Peyer's patch (tissue), 4 donors: ENCODE results near the gene CTSZ.

Experiments
- POLR2A ChIP-seq, 2 donors: fragments of 450-650 bp; IDR thresholded peaks; one replicate each; pipeline ENCODE4 v1.5.1; 2017; ENCODE audit warnings: antibody characterized with exemption in 2 of 2, mild to moderate bottlenecking in 2 of 2, moderate library complexity in 2 of 2
- TF ChIP-seq, protein P1 (sequence below), 6 experiments: fragments of 450-650 bp in 4 of 6; fragments of 200-600 bp in 2 of 6; sonication (generic) in 1 of 6; IDR thresholded peaks; one replicate each; pipeline ENCODE4 v1.5.1; 2017 to 2019; ENCODE audit warnings: antibody characterized with exemption in 6 of 6, mild to moderate bottlenecking in 3 of 6, moderate library complexity in 1 of 6

DNA sequence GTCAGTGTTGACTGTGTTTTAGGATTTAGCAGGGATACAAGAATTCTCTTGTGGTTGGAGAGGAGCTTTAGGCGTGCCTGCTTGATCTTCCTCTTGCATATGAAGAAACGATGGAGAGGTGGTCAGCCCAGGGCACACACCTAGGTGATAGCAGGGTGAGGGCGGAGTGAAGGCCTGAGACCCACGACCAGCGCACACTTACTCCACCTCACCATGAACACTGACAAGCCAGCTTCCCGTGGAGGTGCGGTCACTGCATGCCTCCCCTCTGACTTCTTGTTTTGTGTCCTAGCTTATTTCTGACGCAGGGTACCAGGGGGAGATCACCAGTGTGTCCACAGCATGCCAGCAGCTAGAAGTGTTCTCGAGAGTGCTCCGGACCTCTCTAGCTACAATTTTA lies 17.9 kb downstream of the CTSZ start:
- TF ChIP-seq POLR2A (IDR thresholded peaks at IDR 0.05): no peak
- TF ChIP-seq, protein P1, sequence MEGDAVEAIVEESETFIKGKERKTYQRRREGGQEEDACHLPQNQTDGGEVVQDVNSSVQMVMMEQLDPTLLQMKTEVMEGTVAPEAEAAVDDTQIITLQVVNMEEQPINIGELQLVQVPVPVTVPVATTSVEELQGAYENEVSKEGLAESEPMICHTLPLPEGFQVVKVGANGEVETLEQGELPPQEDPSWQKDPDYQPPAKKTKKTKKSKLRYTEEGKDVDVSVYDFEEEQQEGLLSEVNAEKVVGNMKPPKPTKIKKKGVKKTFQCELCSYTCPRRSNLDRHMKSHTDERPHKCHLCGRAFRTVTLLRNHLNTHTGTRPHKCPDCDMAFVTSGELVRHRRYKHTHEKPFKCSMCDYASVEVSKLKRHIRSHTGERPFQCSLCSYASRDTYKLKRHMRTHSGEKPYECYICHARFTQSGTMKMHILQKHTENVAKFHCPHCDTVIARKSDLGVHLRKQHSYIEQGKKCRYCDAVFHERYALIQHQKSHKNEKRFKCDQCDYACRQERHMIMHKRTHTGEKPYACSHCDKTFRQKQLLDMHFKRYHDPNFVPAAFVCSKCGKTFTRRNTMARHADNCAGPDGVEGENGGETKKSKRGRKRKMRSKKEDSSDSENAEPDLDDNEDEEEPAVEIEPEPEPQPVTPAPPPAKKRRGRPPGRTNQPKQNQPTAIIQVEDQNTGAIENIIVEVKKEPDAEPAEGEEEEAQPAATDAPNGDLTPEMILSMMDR (IDR thresholded peaks at IDR 0.05): no peak
